ENCODE data around the gene CIITA. TPM values are rescaled to one million over a fixed set of nuclear protein-coding genes. Genes with fewer than 3 reads are reported as not detected.

The CIITA gene
- total and polyA plus RNA-seq, 9 of the 15 experiments (the other 6 are each of a cell fraction or from before 2014, with no cell fraction given) = 0.01 to 0.20 (median 0.11) TPM; not detected in 4

DNA sequence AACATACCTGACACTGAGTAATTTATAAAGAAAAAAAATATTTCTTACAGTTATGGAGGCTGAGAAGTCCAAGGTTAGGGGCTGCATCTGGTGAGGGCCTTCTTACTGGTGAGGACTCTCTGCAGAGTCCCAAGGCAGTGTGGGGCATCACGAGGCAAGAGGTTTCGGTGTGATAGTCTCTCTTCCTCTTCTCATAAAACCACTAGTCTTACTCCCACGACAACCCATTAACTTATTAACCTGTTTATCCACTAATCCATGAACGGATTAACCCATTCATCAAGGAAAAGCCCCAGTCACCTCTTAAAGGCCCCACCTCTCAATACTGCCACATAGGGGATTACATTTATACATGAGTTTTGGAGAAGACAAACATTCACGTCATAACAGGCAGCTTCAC is 20.1 kb downstream of the CIITA start:
- Histone ChIP-seq H3K9me1 (ENCODE audit: control insufficient read depth, insufficient read depth, low read length) (peaks cover 5% of the 10 kb centered on the region), H3K27me3 (ENCODE audit: control insufficient read depth in 2 of 2, insufficient read depth in 2 of 2, low read length in 2 of 2) (peaks cover 0 to 12% of the 10 kb centered on the region in 2 experiments; a peak in 2 of 5 replicates), H3K36me3 (ENCODE audit: control insufficient read depth, insufficient read depth, low read length) (no peaks in the 10 kb centered on the region), H3K9ac (ENCODE audit: insufficient read depth in 1 of 2, low read depth in 2 of 2, low read length in 2 of 2) (no peak overlapping the region), H3K4me3 (no peak overlapping the region), H3K4me2 (ENCODE audit: insufficient read depth, low read length) (no peak overlapping the region), H3K27ac (ENCODE audit: extremely low read depth, low read depth, low read length) (no peak overlapping the region), H3K4me1 (replicated peaks in 1 of 2; ENCODE audit: control insufficient read depth in 2 of 2, insufficient read depth in 2 of 2, low read length in 2 of 2) (no peaks in the 10 kb centered on the region), H3K79me2 (ENCODE audit: control insufficient read depth, insufficient read depth, low read length) (no peaks in the 10 kb centered on the region), H4K20me1 (replicated peaks; ENCODE audit: control insufficient read depth, insufficient read depth, low read length) (peaks cover 9% of the 10 kb centered on the region), H3K9me3 (replicated peaks; ENCODE audit: control insufficient read depth, insufficient read depth, low read depth, low read length) (no peaks in the 10 kb centered on the region), H2AFZ (ENCODE audit: low read depth, low read length) (no peak overlapping the region)
- intact Hi-C loops (cut with micrococcal nuclease) (no loop called here), in situ Hi-C loops (cut with MboI) (no loop called here)
- no peak for ATAC-seq
- no peak for DNase-seq (ENCODE audit: extremely low read depth in 1 of 4, low spot score in 3 of 4)
- FAIRE-seq = no peak
- CTCF ChIA-PET (ENCODE audit: low intra/inter-chr PET ratio) = no interaction called here
- POLR2A ChIA-PET = no interaction called here
- TF ChIP-seq, protein P1, sequence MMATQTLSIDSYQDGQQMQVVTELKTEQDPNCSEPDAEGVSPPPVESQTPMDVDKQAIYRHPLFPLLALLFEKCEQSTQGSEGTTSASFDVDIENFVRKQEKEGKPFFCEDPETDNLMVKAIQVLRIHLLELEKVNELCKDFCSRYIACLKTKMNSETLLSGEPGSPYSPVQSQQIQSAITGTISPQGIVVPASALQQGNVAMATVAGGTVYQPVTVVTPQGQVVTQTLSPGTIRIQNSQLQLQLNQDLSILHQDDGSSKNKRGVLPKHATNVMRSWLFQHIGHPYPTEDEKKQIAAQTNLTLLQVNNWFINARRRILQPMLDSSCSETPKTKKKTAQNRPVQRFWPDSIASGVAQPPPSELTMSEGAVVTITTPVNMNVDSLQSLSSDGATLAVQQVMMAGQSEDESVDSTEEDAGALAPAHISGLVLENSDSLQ (IDR thresholded peaks at IDR 0.05) = no peak
- TF ChIP-seq BDP1 (IDR thresholded peaks at IDR 0.05; ENCODE audit: insufficient read depth, insufficient read length) (no peak), ZKSCAN8 (CRISPR knock-in tag; IDR thresholded peaks at IDR 0.05) (no peak), CBX2 (IDR thresholded peaks at IDR 0.05; ENCODE audit: insufficient read depth, low read length, poor library complexity, severe bottlenecking) (no peak), ZC3H11A (IDR thresholded peaks at IDR 0.05; ENCODE audit: low read depth, low read length) (no peak), PRPF4 (IDR thresholded peaks at IDR 0.05; ENCODE audit: insufficient read depth, low read depth, low read length, poor library complexity, severe bottlenecking) (no peak), KLF13 (tag; IDR thresholded peaks at IDR 0.05; ENCODE audit: borderline replicate concordance, low read depth) (no peak), CBX1 (IDR thresholded peaks at IDR 0.05; ENCODE audit: low read depth) (no peak), ADNP (tag; IDR thresholded peaks at IDR 0.05) (no peak)
- TF ChIP-seq, protein P2, sequence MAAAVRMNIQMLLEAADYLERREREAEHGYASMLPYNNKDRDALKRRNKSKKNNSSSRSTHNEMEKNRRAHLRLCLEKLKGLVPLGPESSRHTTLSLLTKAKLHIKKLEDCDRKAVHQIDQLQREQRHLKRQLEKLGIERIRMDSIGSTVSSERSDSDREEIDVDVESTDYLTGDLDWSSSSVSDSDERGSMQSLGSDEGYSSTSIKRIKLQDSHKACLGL (CRISPR knock-in tag; IDR thresholded peaks at IDR 0.05; ENCODE audit: borderline replicate concordance, poor library complexity, severe bottlenecking) = no peak
- TF ChIP-seq, protein P3, sequence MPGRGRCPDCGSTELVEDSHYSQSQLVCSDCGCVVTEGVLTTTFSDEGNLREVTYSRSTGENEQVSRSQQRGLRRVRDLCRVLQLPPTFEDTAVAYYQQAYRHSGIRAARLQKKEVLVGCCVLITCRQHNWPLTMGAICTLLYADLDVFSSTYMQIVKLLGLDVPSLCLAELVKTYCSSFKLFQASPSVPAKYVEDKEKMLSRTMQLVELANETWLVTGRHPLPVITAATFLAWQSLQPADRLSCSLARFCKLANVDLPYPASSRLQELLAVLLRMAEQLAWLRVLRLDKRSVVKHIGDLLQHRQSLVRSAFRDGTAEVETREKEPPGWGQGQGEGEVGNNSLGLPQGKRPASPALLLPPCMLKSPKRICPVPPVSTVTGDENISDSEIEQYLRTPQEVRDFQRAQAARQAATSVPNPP (IDR thresholded peaks at IDR 0.05; ENCODE audit: borderline replicate concordance, insufficient read depth, insufficient read length) = no peak
- TF ChIP-seq, protein P4, sequence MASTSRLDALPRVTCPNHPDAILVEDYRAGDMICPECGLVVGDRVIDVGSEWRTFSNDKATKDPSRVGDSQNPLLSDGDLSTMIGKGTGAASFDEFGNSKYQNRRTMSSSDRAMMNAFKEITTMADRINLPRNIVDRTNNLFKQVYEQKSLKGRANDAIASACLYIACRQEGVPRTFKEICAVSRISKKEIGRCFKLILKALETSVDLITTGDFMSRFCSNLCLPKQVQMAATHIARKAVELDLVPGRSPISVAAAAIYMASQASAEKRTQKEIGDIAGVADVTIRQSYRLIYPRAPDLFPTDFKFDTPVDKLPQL (IDR thresholded peaks at IDR 0.05; ENCODE audit: extremely low read depth, insufficient read length) = no peak
- no TSS peak for BruUV-seq (replicated peaks)
- WGBS (ENCODE audit: insufficient coverage, low coverage, missing lambda C conversion rate) = 0% methylated on average over 4 of the region's 5 CpGs
